AG09309 (cell line): ENCODE data around the gene ERI3.

Experiments used
- DNase-seq: peaks from one replicate; pipeline ENCODE4 v3.0.0-alpha.2; 2010; ENCODE audit warnings: low read depth
- H3K4me3 ChIP-seq: 2 replicates; pipeline ENCODE4 v1.5.1; 2011; ENCODE audit warnings: mild to moderate bottlenecking, low read depth, low read length, moderate library complexity; ENCODE audit not compliant: control insufficient read depth
- CTCF ChIP-seq: IDR thresholded peaks from 2 replicates; pipeline ENCODE4 v1.5.1; 2011; ENCODE audit warnings: mild to moderate bottlenecking, low read depth, low read length, inconsistent platforms; ENCODE audit not compliant: insufficient read depth, control insufficient read depth; ENCODE audit errors: missing control alignments

The ERI3 gene

GRCh38 chr1:44328671-44329416 lies 26.2 kb downstream of the ERI3 start:
- TF ChIP-seq CTCF = no peak
- H3K4me3 ChIP-seq = no peak overlapping the region
- no peak for DNase-seq

- peak; percentile 100 for DNase-seq
- H3K4me3 ChIP-seq = no peak overlapping the region
- no peak for TF ChIP-seq CTCF
Measured at GRCh38 chr1:44327679-44328491, 27.2 kb downstream of the ERI3 start.

- TF ChIP-seq CTCF = no peak
- H3K4me3 ChIP-seq = no peak overlapping the region
- no peak for DNase-seq
Measured at GRCh38 chr1:44326821-44327465, 28.1 kb downstream of the ERI3 start.

GRCh38 chr1:44326024-44326701 lies 28.9 kb downstream of the ERI3 start:
- TF ChIP-seq CTCF = no peak
- no peak for DNase-seq
- no peak overlapping the region for H3K4me3 ChIP-seq

GRCh38 chr1:44323947-44324346 lies 31.1 kb downstream of the ERI3 start:
- no peak for DNase-seq
- TF ChIP-seq CTCF = no peak
- no peak overlapping the region for H3K4me3 ChIP-seq

- no peak overlapping the region for H3K4me3 ChIP-seq
- DNase-seq = no peak
- no peak for TF ChIP-seq CTCF
Measured at GRCh38 chr1:44322367-44322766, 32.7 kb downstream of the ERI3 start.
